DND-41 (cell line): ENCODE results near the gene NAGPA.
A peak's percentile ranks its signal among the peaks of the same experiment; 100 is the strongest.

Source experiments
- ATAC-seq: fragments of 200-7000 bp; cut with Tn5 transposase; 3 replicates; pipeline ENCODE4 v1.9.1; 2021; ENCODE audit warnings: low read depth; ENCODE audit not compliant: insufficient read depth
- DNase-seq: peaks from one replicate; pipeline ENCODE4 v3.0.0-alpha.2; 2020
- H2AFZ ChIP-seq: 2 replicates; pipeline ENCODE4 v1.6.0; 2012; ENCODE audit warnings: low read depth, low read length
- H3K27ac ChIP-seq: 2 replicates; pipeline ENCODE4 v1.5.1; 2012; ENCODE audit warnings: low read length, inconsistent platforms
- H3K27me3 ChIP-seq: fragments of 200-600 bp; sonication (generic); 2 replicates; pipeline ENCODE4 v1.6.0; 2012; ENCODE audit warnings: low read length, mild to moderate bottlenecking, inconsistent platforms; ENCODE audit not compliant: insufficient read depth, poor library complexity
- H3K36me3 ChIP-seq: 2 replicates; pipeline ENCODE4 v1.5.1; 2012; ENCODE audit warnings: low read length, inconsistent platforms; ENCODE audit not compliant: insufficient read depth
- H3K4me1 ChIP-seq: 2 replicates; pipeline ENCODE4 v1.5.1; 2012; ENCODE audit warnings: mild to moderate bottlenecking, low read length; ENCODE audit not compliant: insufficient read depth
- H3K4me2 ChIP-seq: 2 replicates; pipeline ENCODE4 v1.6.0; 2012; ENCODE audit warnings: mild to moderate bottlenecking, moderate library complexity, low read length, inconsistent platforms; ENCODE audit not compliant: insufficient read depth
- H3K4me3 ChIP-seq, 2 experiments: fragments of 200-600 bp in 1 of 2; shearing (Covaris generic) in 1 of 2; 2 replicates each; pipeline ENCODE4 v1.5.1; 2012 to 2016; ENCODE audit warnings: inconsistent platforms in 2 of 2, low read length in 2 of 2, mild to moderate bottlenecking in 2 of 2, low read depth in 1 of 2, moderate library complexity in 1 of 2
- H3K79me2 ChIP-seq: 2 replicates; pipeline ENCODE4 v1.6.0; 2012; ENCODE audit warnings: low read length, inconsistent platforms; ENCODE audit not compliant: insufficient read depth
- H3K9ac ChIP-seq: 2 replicates; pipeline ENCODE4 v1.6.0; 2012; ENCODE audit warnings: low read depth, mild to moderate bottlenecking, inconsistent platforms, low read length, moderate library complexity
- H3K9me3 ChIP-seq: 2 replicates; pipeline ENCODE4 v1.5.1; 2012; ENCODE audit warnings: low read length, moderate library complexity, mild to moderate bottlenecking, inconsistent platforms; ENCODE audit not compliant: insufficient read depth, severe bottlenecking
- H4K20me1 ChIP-seq: 2 replicates; pipeline ENCODE4 v1.6.0; 2012; ENCODE audit warnings: low read length; ENCODE audit not compliant: insufficient read depth
- CTCF ChIP-seq: IDR thresholded peaks from 2 replicates; pipeline ENCODE4 v1.5.1; 2012; ENCODE audit warnings: borderline replicate concordance, low read length, moderate library complexity, mild to moderate bottlenecking; ENCODE audit not compliant: poor library complexity, severe bottlenecking; ENCODE audit errors: extremely low read depth
- EZH2 ChIP-seq: IDR thresholded peaks from 3 replicates; pipeline ENCODE4 v1.6.1; 2012; ENCODE audit warnings: borderline replicate concordance, low read depth, mild to moderate bottlenecking, moderate library complexity, low read length, inconsistent platforms; ENCODE audit not compliant: severe bottlenecking

NAGPA gene

GRCh38 chr16:5062790-5063765 is 29.3 kb upstream of the NAGPA start:
- Histone ChIP-seq H3K79me2 (no peaks in the 10 kb centered on the region), H3K4me2 (no peak overlapping the region), H3K27me3 (peaks cover 8% of the 10 kb centered on the region), H3K4me3 (no peak overlapping the region), H3K27ac (no peak overlapping the region), H3K9me3 (no peaks in the 10 kb centered on the region), H2AFZ (no peak overlapping the region), H3K36me3 (no peaks in the 10 kb centered on the region), H3K4me1 (no peaks in the 10 kb centered on the region), H4K20me1 (no peaks in the 10 kb centered on the region), H3K9ac (no peak overlapping the region)
- DNase-seq, result no peak
- TF ChIP-seq EZH2 (no peak), CTCF (peak; percentile 30)
- peak; percentile 35; the same call in 1 of the 3 replicates for ATAC-seq

- H3K9ac ChIP-seq, result no peak overlapping the region
- no peak overlapping the region for H3K4me2 ChIP-seq
- ATAC-seq (no peak), DNase-seq (no peak)
- no peak for TF ChIP-seq EZH2
- no peak for TF ChIP-seq CTCF
- no peaks in the 10 kb centered on the region for H3K4me1 ChIP-seq
- no peaks in the 10 kb centered on the region for H4K20me1 ChIP-seq
- no peak overlapping the region for H3K4me3 ChIP-seq
- peaks cover 8% of the 10 kb centered on the region for H3K27me3 ChIP-seq
- H3K9me3 ChIP-seq, result no peaks in the 10 kb centered on the region
- H3K27ac ChIP-seq, result no peak overlapping the region
- H3K36me3 ChIP-seq, result no peaks in the 10 kb centered on the region
- no peaks in the 10 kb centered on the region for H3K79me2 ChIP-seq
- no peak overlapping the region for H2AFZ ChIP-seq
These were observed 28.3 kb upstream of the NAGPA start for GRCh38 chr16:5062051-5062450.

GRCh38 chr16:5060073-5060641 is 26.4 kb upstream of the NAGPA start:
- no peaks in the 10 kb centered on the region for H3K4me1 ChIP-seq
- no peak overlapping the region for H3K4me3 ChIP-seq
- ATAC-seq (no peak), DNase-seq (no peak)
- TF ChIP-seq CTCF (no peak), EZH2 (no peak)
- H3K79me2 ChIP-seq, result no peaks in the 10 kb centered on the region
- no peak overlapping the region for H2AFZ ChIP-seq
- H4K20me1 ChIP-seq, result no peaks in the 10 kb centered on the region
- no peak overlapping the region for H3K9ac ChIP-seq
- no peaks in the 10 kb centered on the region for H3K36me3 ChIP-seq
- H3K27me3 ChIP-seq, result peaks cover 8% of the 10 kb centered on the region
- H3K4me2 ChIP-seq, result no peak overlapping the region
- no peaks in the 10 kb centered on the region for H3K9me3 ChIP-seq
- no peak overlapping the region for H3K27ac ChIP-seq
